HUES64 (cell line): ENCODE data around the gene POLR2F.

ENCODE experiments used
- H3K27ac ChIP-seq: 2 replicates; pipeline ENCODE4 v1.7.0; 2013; ENCODE audit warnings: low read depth, low read length, inconsistent platforms
- H3K27me3 ChIP-seq: 2 replicates; pipeline ENCODE4 v1.6.1; 2013; ENCODE audit warnings: mild to moderate bottlenecking, low read length; ENCODE audit not compliant: insufficient read depth
- H3K36me3 ChIP-seq: 2 replicates; pipeline ENCODE4 v1.6.1; 2013; ENCODE audit warnings: mild to moderate bottlenecking, low read length; ENCODE audit not compliant: insufficient read depth
- H3K4me1 ChIP-seq: 2 replicates; pipeline ENCODE4 v1.6.1; 2013; ENCODE audit warnings: mild to moderate bottlenecking, low read length, moderate library complexity; ENCODE audit not compliant: insufficient read depth
- H3K4me3 ChIP-seq: 2 replicates; pipeline ENCODE4 v1.5.1; 2013; ENCODE audit warnings: mild to moderate bottlenecking, low read length, moderate library complexity
- H3K9ac ChIP-seq: 2 replicates; pipeline ENCODE4 v1.6.1; 2013; ENCODE audit warnings: mild to moderate bottlenecking, low read depth, low read length
- H3K9me3 ChIP-seq: 2 replicates; pipeline ENCODE4 v1.6.1; 2013; ENCODE audit warnings: low read depth, low read length; ENCODE audit not compliant: insufficient read depth
- WGBS: fragments of 150-250, 120-280 bp; methylation state at CpG from one replicate; pipeline ENCODE4 v1.1.7; 2013; ENCODE audit warnings: missing lambda C conversion rate; 5-methylcytosine and 5-hydroxymethylcytosine counted together

Gene POLR2F

DNA sequence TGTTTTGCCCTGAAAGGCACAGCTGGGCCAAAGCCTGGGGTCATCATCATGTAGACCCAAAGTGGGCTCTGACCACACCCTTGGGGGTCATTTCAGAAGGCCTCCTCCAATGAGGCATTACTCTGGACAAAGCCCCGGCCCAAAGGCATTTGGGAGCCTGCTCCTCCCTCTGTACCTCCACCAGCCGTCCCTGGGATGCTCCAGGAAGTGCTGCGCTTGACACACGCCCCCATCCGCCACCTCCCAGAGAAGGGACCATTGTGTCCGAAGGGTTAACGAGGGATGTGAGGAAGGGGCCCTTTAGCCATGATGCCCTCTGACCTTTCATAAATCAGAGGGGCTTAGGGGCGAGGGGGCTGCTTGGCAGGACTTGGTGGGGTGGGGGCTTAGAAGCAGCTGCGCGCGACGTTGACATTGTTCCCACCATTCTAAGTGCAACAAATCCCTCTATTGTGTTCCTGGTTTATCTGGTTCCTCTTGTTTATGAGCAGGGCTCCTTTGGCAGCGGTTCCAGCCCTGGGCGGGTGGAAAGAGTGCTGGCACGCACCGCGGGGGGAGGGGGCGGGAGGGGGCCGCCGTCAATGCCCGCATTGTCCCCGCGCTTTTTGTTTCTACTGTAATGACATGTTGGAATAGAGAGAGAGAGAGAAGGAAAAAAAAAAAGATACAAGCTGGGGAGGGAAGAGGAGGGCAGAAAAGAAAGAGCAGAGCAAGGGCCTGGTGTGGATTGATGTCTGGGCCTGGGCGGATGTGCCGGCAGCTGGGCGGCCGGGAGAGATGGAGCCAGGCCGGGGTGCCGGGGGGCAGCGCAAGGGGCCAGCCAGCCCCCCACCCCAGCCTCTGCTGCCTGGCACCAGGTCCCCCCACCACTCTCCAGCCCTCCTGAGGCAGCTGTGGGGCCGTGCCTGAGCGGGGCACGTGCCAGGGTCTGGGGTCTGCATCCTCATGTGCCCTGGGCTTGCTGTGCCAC is 63.0 kb downstream of the POLR2F start:
- H3K9me3 ChIP-seq = no peaks in the 10 kb centered on the region
- no peak overlapping the region for H3K27ac ChIP-seq
- 0 out of 2 replicates have a peak, but pooled peaks cover 3% of the 10 kb centered on the region for H3K4me1 ChIP-seq
- no peak overlapping the region for H3K4me3 ChIP-seq
- H3K36me3 ChIP-seq = no peaks in the 10 kb centered on the region
- H3K27me3 ChIP-seq = no peaks in the 10 kb centered on the region
- no peak overlapping the region for H3K9ac ChIP-seq
- WGBS = 86% methylated on average over 33 of the region's 33 CpGs

DNA sequence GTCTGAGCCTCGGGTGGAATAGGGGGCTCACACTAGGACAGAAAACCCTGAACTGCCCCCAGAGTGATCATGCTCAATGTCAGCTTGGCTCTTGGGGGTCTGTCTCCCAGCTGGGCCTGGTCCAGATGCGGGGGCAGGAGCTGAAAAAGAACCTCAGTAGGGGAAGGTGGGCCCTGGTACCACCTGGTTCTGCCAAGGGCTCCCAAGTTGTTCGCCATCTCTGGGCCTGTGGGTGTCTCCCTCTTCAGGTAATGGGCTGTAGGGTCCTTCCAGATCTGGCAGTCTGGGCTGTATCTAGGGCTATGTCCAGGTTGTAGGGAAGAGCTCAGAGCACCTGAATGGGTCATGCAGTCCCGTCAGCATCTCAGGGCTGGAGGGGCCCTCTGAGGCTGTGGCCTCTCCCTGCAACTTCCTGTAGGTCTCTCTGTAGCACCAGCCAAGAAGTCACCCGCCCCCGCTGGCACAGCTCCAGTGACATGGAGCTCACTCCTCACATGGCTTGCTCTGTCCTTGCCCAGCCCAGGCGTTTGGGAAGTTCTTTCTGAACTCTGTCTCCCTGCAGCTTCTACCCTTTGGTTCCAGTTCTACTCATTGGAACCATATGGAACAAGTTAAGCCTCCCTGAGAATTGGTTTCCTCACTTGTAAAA is 63.9 kb downstream of the POLR2F start:
- H3K4me3 ChIP-seq = no peak overlapping the region
- H3K9me3 ChIP-seq = no peaks in the 10 kb centered on the region
- H3K4me1 ChIP-seq = 0 out of 2 replicates have a peak, but pooled peaks cover 3% of the 10 kb centered on the region
- no peak overlapping the region for H3K9ac ChIP-seq
- 93% methylated on average over 7 of the region's 7 CpGs for WGBS
- no peaks in the 10 kb centered on the region for H3K36me3 ChIP-seq
- no peaks in the 10 kb centered on the region for H3K27me3 ChIP-seq
- no peak overlapping the region for H3K27ac ChIP-seq

DNA sequence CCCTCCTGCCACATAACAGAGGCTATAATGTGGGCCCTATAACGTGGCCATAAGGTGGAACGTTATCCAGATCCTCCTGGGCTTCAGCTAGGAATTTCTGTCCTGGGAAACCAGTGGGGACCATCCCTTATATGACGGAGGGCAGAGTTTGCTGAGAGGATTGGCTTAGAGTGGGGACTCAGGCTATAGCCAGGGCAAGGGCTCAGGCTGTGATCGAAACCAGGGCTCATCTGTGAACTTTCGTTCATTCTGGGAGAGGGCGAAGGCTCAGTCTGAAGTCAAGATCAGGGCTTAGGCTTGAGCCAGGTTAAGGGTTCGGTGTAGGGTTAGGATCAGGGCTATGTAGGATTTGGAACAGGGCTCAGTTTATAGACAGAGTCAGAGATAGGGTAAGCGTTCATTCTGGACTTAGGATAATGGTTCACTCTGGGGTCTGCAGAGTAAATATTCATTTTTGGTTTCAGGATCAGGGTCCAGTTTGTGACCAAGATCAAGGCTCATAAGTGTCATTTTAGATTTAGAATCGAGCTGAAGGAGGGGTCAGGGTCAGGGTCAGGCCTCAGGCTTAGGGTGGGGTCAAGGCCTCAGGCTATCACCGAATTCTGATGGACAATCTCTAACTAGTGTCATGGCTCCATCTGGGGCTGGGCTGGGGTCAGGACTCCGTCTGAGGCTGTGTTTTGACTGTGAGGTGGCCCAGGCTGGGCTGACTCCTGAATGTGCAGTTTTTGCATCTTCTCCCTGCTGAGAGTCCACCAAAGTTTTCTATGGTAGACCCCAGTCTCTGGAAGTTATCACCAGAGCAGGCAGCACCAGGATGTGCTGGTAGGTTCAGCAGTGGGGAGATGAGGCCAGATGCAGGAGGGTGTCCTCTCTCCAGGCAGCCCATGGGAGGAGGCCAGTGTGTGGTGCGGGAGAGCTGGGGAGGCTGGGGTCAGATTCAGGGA is 64.7 kb downstream of the POLR2F start:
- no peaks in the 10 kb centered on the region for H3K27me3 ChIP-seq
- no peaks in the 10 kb centered on the region for H3K36me3 ChIP-seq
- H3K27ac ChIP-seq = no peak overlapping the region
- H3K9ac ChIP-seq = no peak overlapping the region
- 0 out of 2 replicates have a peak, but pooled peaks cover 3% of the 10 kb centered on the region for H3K4me1 ChIP-seq
- H3K9me3 ChIP-seq = no peaks in the 10 kb centered on the region
- H3K4me3 ChIP-seq = no peak overlapping the region
- 92% methylated on average over 12 of the region's 12 CpGs for WGBS
